Keratinocyte (primary cell): ENCODE measurements around the gene TOM1L2.

Source experiments
- EZH2 ChIP-seq: IDR thresholded peaks from one replicate; pipeline ENCODE4 v1.6.1; 2012; ENCODE audit warnings: inconsistent platforms, mild to moderate bottlenecking, low read length, moderate library complexity
- TF ChIP-seq, protein P1 (sequence below), 3 experiments: IDR thresholded peaks in 1 of 3; conservative IDR thresholded peaks in 1 of 3; optimal IDR thresholded peaks in 1 of 3; 2 replicates in 2 of 3; 3 replicates in 1 of 3; pipeline versions ENCODE3 to v1.5.1; 2011; ENCODE audit warnings: low read length in 3 of 3, mild to moderate bottlenecking in 3 of 3, moderate library complexity in 2 of 3, control low read depth in 1 of 3, inconsistent platforms in 1 of 3; ENCODE audit not compliant: insufficient read depth in 2 of 3; ENCODE audit errors: extremely low read depth in 1 of 3

DNA sequence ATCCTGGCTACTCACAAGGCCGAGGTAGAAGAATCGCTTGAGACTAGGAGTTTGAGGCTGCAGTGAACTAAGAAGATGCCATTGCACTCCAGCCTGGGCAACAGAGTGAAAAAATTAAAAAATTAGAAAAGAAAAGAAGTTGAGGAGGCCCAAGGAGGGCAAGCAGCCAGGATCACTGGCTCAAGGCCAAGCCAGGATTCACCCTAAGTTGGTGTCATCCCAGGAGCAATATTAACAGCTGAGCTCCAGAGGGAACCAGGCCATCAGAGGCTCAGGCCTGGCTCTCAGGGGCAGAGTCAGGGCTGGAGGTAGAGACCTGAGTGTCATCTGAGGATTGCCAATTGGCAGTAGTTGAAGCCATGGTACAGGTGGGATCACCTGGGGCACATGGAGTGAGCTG, 21.2 kb upstream of the TOM1L2 start:
- TF ChIP-seq, protein P1, sequence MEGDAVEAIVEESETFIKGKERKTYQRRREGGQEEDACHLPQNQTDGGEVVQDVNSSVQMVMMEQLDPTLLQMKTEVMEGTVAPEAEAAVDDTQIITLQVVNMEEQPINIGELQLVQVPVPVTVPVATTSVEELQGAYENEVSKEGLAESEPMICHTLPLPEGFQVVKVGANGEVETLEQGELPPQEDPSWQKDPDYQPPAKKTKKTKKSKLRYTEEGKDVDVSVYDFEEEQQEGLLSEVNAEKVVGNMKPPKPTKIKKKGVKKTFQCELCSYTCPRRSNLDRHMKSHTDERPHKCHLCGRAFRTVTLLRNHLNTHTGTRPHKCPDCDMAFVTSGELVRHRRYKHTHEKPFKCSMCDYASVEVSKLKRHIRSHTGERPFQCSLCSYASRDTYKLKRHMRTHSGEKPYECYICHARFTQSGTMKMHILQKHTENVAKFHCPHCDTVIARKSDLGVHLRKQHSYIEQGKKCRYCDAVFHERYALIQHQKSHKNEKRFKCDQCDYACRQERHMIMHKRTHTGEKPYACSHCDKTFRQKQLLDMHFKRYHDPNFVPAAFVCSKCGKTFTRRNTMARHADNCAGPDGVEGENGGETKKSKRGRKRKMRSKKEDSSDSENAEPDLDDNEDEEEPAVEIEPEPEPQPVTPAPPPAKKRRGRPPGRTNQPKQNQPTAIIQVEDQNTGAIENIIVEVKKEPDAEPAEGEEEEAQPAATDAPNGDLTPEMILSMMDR (optimal IDR thresholded peaks at IDR 0.05 in 1 of 3, IDR thresholded peaks at IDR 0.05 in 1 of 3, conservative IDR thresholded peaks at IDR 0.05 in 1 of 3; ENCODE audit: extremely low read depth in 1 of 3, insufficient read depth in 2 of 3, low read length in 3 of 3) = no peak
- TF ChIP-seq EZH2 = no peak
